T47D (cell line): Measurements from ENCODE around the gene KATNIP.

ENCODE experiments used
- DNase-seq, 2 experiments: peaks; one replicate each; pipeline versions ENCODE4 v3.0.0 to v3.0.0-alpha.2; 2011 to 2012; ENCODE audit warnings: low read depth in 1 of 2, low spot score in 1 of 2
- JUND ChIP-seq: IDR thresholded peaks from 2 replicates; pipeline ENCODE4 v1.6.1; 2012; ENCODE audit warnings: low read depth
- in situ Hi-C: cut with HindIII; loops from 2 replicates; pipeline ENCODE4 v1.10.0; 2016; ENCODE audit warnings: low sequenced_read_pairs, low pct_unique_long_range_greater_than_20kb

Gene KATNIP

GRCh38 chr16:27598220-27598619 lies 48.3 kb downstream of the KATNIP start:
- in situ Hi-C loops = no loop called here
- no peak for TF ChIP-seq JUND
- DNase-seq = no peak

GRCh38 chr16:27598931-27599565 lies 49.1 kb downstream of the KATNIP start:
- DNase-seq = no peak
- in situ Hi-C loops = no loop called here
- TF ChIP-seq JUND = no peak

GRCh38 chr16:27599606-27600005 lies 49.7 kb downstream of the KATNIP start:
- TF ChIP-seq JUND = no peak
- no peak for DNase-seq
- in situ Hi-C loops = no loop called here
